Keratinocyte (primary cell): Measurements from ENCODE around the gene PRPSAP1. TPM values are rescaled to one million over a fixed set of nuclear protein-coding genes. Genes with fewer than 3 reads are reported as not detected.

Source experiments
- DNase-seq: peaks from one replicate; pipeline ENCODE4 v3.0.0-alpha.2; 2011; ENCODE audit warnings: low read depth, missing footprints, low spot score
- FAIRE-seq: peaks from 2 replicates; lab custom pipeline; 2011; peaks lifted over from hg19 to GRCh38; lab: Jason Lieb, UNC
- H2AFZ ChIP-seq: 2 replicates; pipeline ENCODE4 v1.6.0; 2012; ENCODE audit warnings: low read length, control low read depth, inconsistent platforms; ENCODE audit not compliant: control insufficient read depth
- H3K27ac ChIP-seq: 2 replicates; pipeline ENCODE4 v1.5.1; 2011; ENCODE audit warnings: low read length; ENCODE audit not compliant: control insufficient read depth, insufficient read depth
- H3K27me3 ChIP-seq: 3 replicates; pipeline ENCODE4 v1.6.0; 2011; ENCODE audit warnings: low read length; ENCODE audit not compliant: control insufficient read depth, insufficient read depth; ENCODE audit errors: extremely low read depth
- H3K36me3 ChIP-seq, 2 experiments: 2 replicates in 1 of 2; 3 replicates in 1 of 2; pipeline ENCODE4 v1.5.1; 2011; ENCODE audit warnings: low read length in 2 of 2, mild to moderate bottlenecking in 1 of 2; ENCODE audit not compliant: control insufficient read depth in 2 of 2, insufficient read depth in 2 of 2; ENCODE audit errors: extremely low read depth in 1 of 2
- H3K4me1 ChIP-seq: 3 replicates; pipeline ENCODE4 v1.5.1; 2011; ENCODE audit warnings: low read length; ENCODE audit not compliant: control insufficient read depth, insufficient read depth; ENCODE audit errors: extremely low read depth
- H3K4me2 ChIP-seq: 3 replicates; pipeline ENCODE4 v1.6.0; 2011; ENCODE audit warnings: low read depth, low read length; ENCODE audit not compliant: control insufficient read depth, insufficient read depth; ENCODE audit errors: extremely low read depth
- H3K4me3 ChIP-seq, 3 experiments: fragments of 200-600 bp in 1 of 3; sonication (generic) in 1 of 3; 2 replicates in 2 of 3; 3 replicates in 1 of 3; pipeline ENCODE4 v1.5.1; 2011 to 2016; ENCODE audit warnings: low read length in 3 of 3, mild to moderate bottlenecking in 3 of 3, control low read depth in 2 of 3, inconsistent platforms in 1 of 3, low read depth in 1 of 3, mixed read lengths in 1 of 3, mixed run types in 1 of 3, moderate library complexity in 1 of 3; ENCODE audit not compliant: control insufficient read depth in 2 of 3, insufficient read depth in 2 of 3; ENCODE audit errors: extremely low read depth in 1 of 3
- H3K79me2 ChIP-seq: 2 replicates; pipeline ENCODE4 v1.6.0; 2012; ENCODE audit warnings: low read length; ENCODE audit not compliant: control insufficient read depth, insufficient read depth
- H3K9ac ChIP-seq: 3 replicates; pipeline ENCODE4 v1.6.0; 2011; ENCODE audit warnings: low read length; ENCODE audit not compliant: control insufficient read depth, insufficient read depth; ENCODE audit errors: extremely low read depth
- H3K9me1 ChIP-seq: 3 replicates; pipeline ENCODE4 v1.6.0; 2011; ENCODE audit warnings: low read length; ENCODE audit not compliant: control insufficient read depth, insufficient read depth; ENCODE audit errors: extremely low read depth
- H3K9me3 ChIP-seq: 2 replicates; pipeline ENCODE4 v1.5.1; 2012; ENCODE audit warnings: low read depth, low read length; ENCODE audit not compliant: control insufficient read depth
- H4K20me1 ChIP-seq: 3 replicates; pipeline ENCODE4 v1.6.0; 2011; ENCODE audit warnings: low read length; ENCODE audit not compliant: control insufficient read depth, insufficient read depth; ENCODE audit errors: extremely low read depth
- EZH2 ChIP-seq: IDR thresholded peaks from one replicate; pipeline ENCODE4 v1.6.1; 2012; ENCODE audit warnings: inconsistent platforms, mild to moderate bottlenecking, low read length, moderate library complexity
- dilution Hi-C: fragments of 300-500 bp; cut with MboI; formaldehyde crosslinking; loops from one replicate; pipeline ENCODE4 v1.7.0; 2020; ENCODE audit warnings: low sequenced_read_pairs; ENCODE audit not compliant: extremely low pct_ligation_motif_present
- polyA plus RNA-seq, 5 experiments: library from polyadenylated mRNA; depleted of rRNA in 3 of 5; stranded (reverse) in 3 of 5; stranded (forward) in 1 of 5; unstranded in 1 of 5; fragments of >200 nt; gene quantifications; 1 replicate in 1 of 5; 2 replicates in 3 of 5; 3 replicates in 1 of 5; pipeline versions ENCODE4 v1.2.1 to v1.2.3, GENCODE V29; 2011 to 2012; ENCODE audit warnings: missing spikeins in 2 of 5, low read depth in 1 of 5, low replicate concordance in 1 of 5
- TF ChIP-seq, protein P1 (sequence below), 3 experiments: IDR thresholded peaks in 1 of 3; conservative IDR thresholded peaks in 1 of 3; optimal IDR thresholded peaks in 1 of 3; 2 replicates in 2 of 3; 3 replicates in 1 of 3; pipeline versions ENCODE3 to v1.5.1; 2011; ENCODE audit warnings: low read length in 3 of 3, mild to moderate bottlenecking in 3 of 3, moderate library complexity in 2 of 3, control low read depth in 1 of 3, inconsistent platforms in 1 of 3; ENCODE audit not compliant: insufficient read depth in 2 of 3; ENCODE audit errors: extremely low read depth in 1 of 3

PRPSAP1 gene
- polyA plus RNA-seq, 1 donor (not counting 4 experiments of a cell fraction or from before 2014, with no cell fraction given): 51.4 TPM

DNA sequence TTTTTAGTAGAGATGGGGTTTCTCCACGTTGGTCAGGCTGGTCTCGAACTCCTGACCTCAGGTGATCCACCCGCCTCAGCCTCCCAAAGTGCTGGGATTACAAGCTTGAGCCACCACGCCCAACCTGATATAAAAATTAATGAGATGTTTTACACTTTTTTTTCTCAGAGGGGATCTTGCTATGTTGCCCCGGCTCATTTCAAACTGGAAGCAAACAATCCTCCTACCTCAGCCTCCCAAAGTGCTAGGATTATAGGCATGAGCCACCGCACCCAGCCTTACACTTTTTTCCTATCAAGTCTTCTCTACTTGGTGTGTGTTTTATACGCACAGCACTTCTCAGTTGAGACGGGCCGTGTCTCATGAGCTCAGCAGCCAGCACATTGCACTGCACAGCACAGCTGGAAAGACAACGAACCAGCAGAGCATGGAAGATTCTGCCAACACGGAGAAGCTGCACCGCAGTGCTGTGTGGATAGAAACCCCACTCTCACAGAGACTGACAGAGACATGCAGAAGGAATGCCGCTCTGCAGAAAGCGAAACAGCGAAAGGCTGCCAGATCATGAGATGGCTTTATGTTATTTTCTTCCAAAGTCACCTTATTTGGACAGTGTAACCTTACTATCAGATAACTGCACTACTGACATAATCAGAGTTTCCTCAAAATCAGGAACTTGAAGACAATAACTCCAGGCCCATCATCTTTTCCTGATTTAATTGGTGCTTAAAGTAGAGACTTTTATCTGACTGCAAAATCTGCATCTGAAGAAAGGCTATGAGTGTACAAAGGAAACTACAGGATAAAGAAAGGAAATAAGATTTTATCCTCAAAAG, 39.1 kb downstream of the PRPSAP1 start:
- Histone ChIP-seq H3K36me3 (peaks cover 20 to 23% of the 10 kb centered on the region in 2 experiments), H3K9ac (no peak overlapping the region), H3K79me2 (no peaks in the 10 kb centered on the region), H3K4me1 (no peaks in the 10 kb centered on the region), H3K27me3 (no peaks in the 10 kb centered on the region), H3K9me3 (no peaks in the 10 kb centered on the region), H3K4me2 (no peak overlapping the region), H4K20me1 (no peaks in the 10 kb centered on the region), H3K4me3 (no peak overlapping the region), H3K27ac (no peak overlapping the region), H2AFZ (no peak overlapping the region), H3K9me1 (no peaks in the 10 kb centered on the region)
- dilution Hi-C loops: no loop called here
- DNase-seq (no peak), FAIRE-seq (no peak)
- no peak for TF ChIP-seq EZH2
- TF ChIP-seq, protein P1, sequence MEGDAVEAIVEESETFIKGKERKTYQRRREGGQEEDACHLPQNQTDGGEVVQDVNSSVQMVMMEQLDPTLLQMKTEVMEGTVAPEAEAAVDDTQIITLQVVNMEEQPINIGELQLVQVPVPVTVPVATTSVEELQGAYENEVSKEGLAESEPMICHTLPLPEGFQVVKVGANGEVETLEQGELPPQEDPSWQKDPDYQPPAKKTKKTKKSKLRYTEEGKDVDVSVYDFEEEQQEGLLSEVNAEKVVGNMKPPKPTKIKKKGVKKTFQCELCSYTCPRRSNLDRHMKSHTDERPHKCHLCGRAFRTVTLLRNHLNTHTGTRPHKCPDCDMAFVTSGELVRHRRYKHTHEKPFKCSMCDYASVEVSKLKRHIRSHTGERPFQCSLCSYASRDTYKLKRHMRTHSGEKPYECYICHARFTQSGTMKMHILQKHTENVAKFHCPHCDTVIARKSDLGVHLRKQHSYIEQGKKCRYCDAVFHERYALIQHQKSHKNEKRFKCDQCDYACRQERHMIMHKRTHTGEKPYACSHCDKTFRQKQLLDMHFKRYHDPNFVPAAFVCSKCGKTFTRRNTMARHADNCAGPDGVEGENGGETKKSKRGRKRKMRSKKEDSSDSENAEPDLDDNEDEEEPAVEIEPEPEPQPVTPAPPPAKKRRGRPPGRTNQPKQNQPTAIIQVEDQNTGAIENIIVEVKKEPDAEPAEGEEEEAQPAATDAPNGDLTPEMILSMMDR (optimal IDR thresholded peaks at IDR 0.05 in 1 of 3, IDR thresholded peaks at IDR 0.05 in 1 of 3, conservative IDR thresholded peaks at IDR 0.05 in 1 of 3; ENCODE audit: extremely low read depth in 1 of 3, insufficient read depth in 2 of 3, low read length in 3 of 3): no peak

DNA sequence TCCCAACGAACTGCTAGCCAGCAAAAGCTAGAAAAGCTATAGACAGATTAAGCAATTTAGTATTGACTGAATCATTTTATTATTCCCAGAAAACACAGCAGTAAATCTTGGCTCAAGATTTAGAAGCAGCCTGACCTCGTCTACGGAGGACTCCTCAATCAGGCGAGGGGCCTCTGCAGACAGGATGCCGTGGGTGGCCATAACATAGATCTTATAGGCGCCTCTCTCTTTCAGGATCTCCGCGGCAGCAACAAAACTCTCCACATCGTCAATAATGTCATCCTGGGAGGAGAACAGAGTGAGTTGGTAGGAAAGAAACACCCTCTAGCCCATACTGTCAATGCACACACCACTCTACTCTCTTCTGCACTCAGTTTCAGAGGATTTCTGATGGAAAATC, 41.0 kb downstream of the PRPSAP1 start:
- FAIRE-seq: no peak
- Histone ChIP-seq H3K9me1 (no peaks in the 10 kb centered on the region), H3K4me1 (no peaks in the 10 kb centered on the region), H3K4me2 (no peak overlapping the region), H3K9ac (no peak overlapping the region), H3K9me3 (no peaks in the 10 kb centered on the region), H4K20me1 (no peaks in the 10 kb centered on the region), H3K4me3 (no peak overlapping the region), H3K36me3 (peaks cover 17 to 20% of the 10 kb centered on the region in 2 experiments), H2AFZ (no peak overlapping the region), H3K27me3 (no peaks in the 10 kb centered on the region), H3K27ac (no peak overlapping the region), H3K79me2 (no peaks in the 10 kb centered on the region)
- no peak for DNase-seq
- TF ChIP-seq, protein P1 (optimal IDR thresholded peaks at IDR 0.05 in 1 of 3, IDR thresholded peaks at IDR 0.05 in 1 of 3, conservative IDR thresholded peaks at IDR 0.05 in 1 of 3; ENCODE audit: extremely low read depth in 1 of 3, insufficient read depth in 2 of 3, low read length in 3 of 3): no peak
- TF ChIP-seq EZH2: no peak
- dilution Hi-C loops: no loop called here
